Measurements from ENCODE around the gene KIAA0040.

GRCh38 chr1:175158170-175158591 lies 34.4 kb downstream of the KIAA0040 start:
- TF ChIP-seq, protein P1, sequence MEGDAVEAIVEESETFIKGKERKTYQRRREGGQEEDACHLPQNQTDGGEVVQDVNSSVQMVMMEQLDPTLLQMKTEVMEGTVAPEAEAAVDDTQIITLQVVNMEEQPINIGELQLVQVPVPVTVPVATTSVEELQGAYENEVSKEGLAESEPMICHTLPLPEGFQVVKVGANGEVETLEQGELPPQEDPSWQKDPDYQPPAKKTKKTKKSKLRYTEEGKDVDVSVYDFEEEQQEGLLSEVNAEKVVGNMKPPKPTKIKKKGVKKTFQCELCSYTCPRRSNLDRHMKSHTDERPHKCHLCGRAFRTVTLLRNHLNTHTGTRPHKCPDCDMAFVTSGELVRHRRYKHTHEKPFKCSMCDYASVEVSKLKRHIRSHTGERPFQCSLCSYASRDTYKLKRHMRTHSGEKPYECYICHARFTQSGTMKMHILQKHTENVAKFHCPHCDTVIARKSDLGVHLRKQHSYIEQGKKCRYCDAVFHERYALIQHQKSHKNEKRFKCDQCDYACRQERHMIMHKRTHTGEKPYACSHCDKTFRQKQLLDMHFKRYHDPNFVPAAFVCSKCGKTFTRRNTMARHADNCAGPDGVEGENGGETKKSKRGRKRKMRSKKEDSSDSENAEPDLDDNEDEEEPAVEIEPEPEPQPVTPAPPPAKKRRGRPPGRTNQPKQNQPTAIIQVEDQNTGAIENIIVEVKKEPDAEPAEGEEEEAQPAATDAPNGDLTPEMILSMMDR (IDR thresholded peaks at IDR 0.05; ENCODE audit: low read depth, low read length, missing input control): no peak
- TF ChIP-seq SP1 (IDR thresholded peaks at IDR 0.05) (no peak), REST (IDR thresholded peaks at IDR 0.05) (no peak), HNF4G (IDR thresholded peaks at IDR 0.05) (no peak), MAX (IDR thresholded peaks at IDR 0.05) (no peak), YY1 (IDR thresholded peaks at IDR 0.05) (no peak), TAF1 (conservative IDR thresholded peaks at IDR 0.05) (no peak), GABPA (IDR thresholded peaks at IDR 0.05 in 1 of 2, conservative IDR thresholded peaks at IDR 0.05 in 1 of 2) (no peak), RXRA (IDR thresholded peaks at IDR 0.05) (no peak), JUND (IDR thresholded peaks at IDR 0.05) (no peak), RAD21 (IDR thresholded peaks at IDR 0.05) (no peak)
